Suprapubic skin (tissue), 4 donors: Measurements from ENCODE around the gene CCDC13. TPM values are rescaled to one million over a fixed set of nuclear protein-coding genes. Genes with fewer than 3 reads are reported as not detected.
A peak's percentile ranks its signal among the peaks of the same experiment; 100 is the strongest.

Experiments
- DNase-seq, 2 donors: peaks; one replicate each; pipeline ENCODE4 v3.0.0-alpha.2; 2019; ENCODE audit warnings: low spot score in 2 of 2
- H3K27ac ChIP-seq: fragments of 200-600 bp; sonication (generic); one replicate; pipeline ENCODE4 v1.5.1; 2019
- H3K27me3 ChIP-seq: fragments of 200-600 bp; sonication (generic); one replicate; pipeline ENCODE4 v1.5.1; 2019
- H3K36me3 ChIP-seq: fragments of 200-600 bp; sonication (generic); one replicate; pipeline ENCODE4 v1.5.1; 2019
- H3K4me1 ChIP-seq: fragments of 200-600 bp; sonication (generic); one replicate; pipeline ENCODE4 v1.5.1; 2019
- H3K4me3 ChIP-seq: fragments of 200-600 bp; sonication (generic); one replicate; pipeline ENCODE4 v1.5.1; 2019; ENCODE audit warnings: mild to moderate bottlenecking
- H3K9me3 ChIP-seq: fragments of 200-600 bp; sonication (generic); one replicate; pipeline ENCODE4 v1.5.1; 2019
- CTCF ChIP-seq, 2 donors: fragments of 200-600 bp in 1 of 2; fragments of 450-650 bp in 1 of 2; sonication (generic) in 1 of 2; IDR thresholded peaks; one replicate each; pipeline ENCODE4 v1.5.1; 2016 to 2019; ENCODE audit warnings: antibody characterized with exemption in 2 of 2, mild to moderate bottlenecking in 1 of 2, moderate library complexity in 1 of 2
- EP300 ChIP-seq: sonication (generic); formaldehyde crosslinking; IDR thresholded peaks from one replicate; pipeline ENCODE4 v1.6.1; 2017; ENCODE audit warnings: antibody characterized with exemption
- POLR2A ChIP-seq, 2 donors: fragments of 450-650 bp; IDR thresholded peaks; one replicate each; pipeline ENCODE4 v1.6.1; 2017; ENCODE audit warnings: antibody characterized with exemption in 2 of 2, mild to moderate bottlenecking in 2 of 2, moderate library complexity in 2 of 2
- POLR2AphosphoS5 ChIP-seq, 3 donors: sonication (generic); formaldehyde crosslinking; IDR thresholded peaks; one replicate each; pipeline ENCODE4 v1.6.1; 2017; ENCODE audit warnings: antibody characterized with exemption in 3 of 3
- WGBS: methylation state at CpG from one replicate; pipeline ENCODE4 v1.1.5; 2018; 5-methylcytosine and 5-hydroxymethylcytosine counted together
- total RNA-seq, 4 donors: library from RNA; depleted of rRNA; stranded (reverse); fragments of >200 nt; gene quantifications; one replicate each; pipeline ENCODE4 v1.1.0, GENCODE V29; 2016

Gene CCDC13
- total RNA-seq, 4 donors from 2014 or later: 0.89 TPM; not detected in 3

- Histone ChIP-seq H3K36me3 (no peaks in the 10 kb centered on the region), H3K27ac (no peak overlapping the region), H3K4me3 (no peak overlapping the region), H3K27me3 (no peaks in the 10 kb centered on the region), H3K4me1 (peaks cover 6% of the 10 kb centered on the region), H3K9me3 (no peaks in the 10 kb centered on the region)
- peak in 1 of 2 donors; percentile 67 for DNase-seq
- WGBS: 88% methylated on average over 11 of the region's 11 CpGs
- no peak for TF ChIP-seq POLR2AphosphoS5 (IDR thresholded peaks at IDR 0.05)
- TF ChIP-seq POLR2A (IDR thresholded peaks at IDR 0.05): no peak
- no peak for TF ChIP-seq EP300
- TF ChIP-seq CTCF (IDR thresholded peaks at IDR 0.05): no peak
Measured at GRCh38 chr3:42730294-42730693, 42.8 kb downstream of the CCDC13 start.

GRCh38 chr3:42729404-42730145 lies 43.5 kb downstream of the CCDC13 start:
- H3K27me3 ChIP-seq: no peaks in the 10 kb centered on the region
- H3K9me3 ChIP-seq: no peaks in the 10 kb centered on the region
- no peak for TF ChIP-seq POLR2A (IDR thresholded peaks at IDR 0.05)
- TF ChIP-seq CTCF (IDR thresholded peaks at IDR 0.05): no peak
- TF ChIP-seq POLR2AphosphoS5 (IDR thresholded peaks at IDR 0.05): no peak
- TF ChIP-seq EP300: no peak
- no peaks in the 10 kb centered on the region for H3K36me3 ChIP-seq
- H3K4me3 ChIP-seq: no peak overlapping the region
- peaks cover 6% of the 10 kb centered on the region for H3K4me1 ChIP-seq
- no peak overlapping the region for H3K27ac ChIP-seq
- 73% methylated on average over 6 of the region's 6 CpGs for WGBS
- DNase-seq: peak in 1 of 2 donors; percentile 50

- Histone ChIP-seq H3K4me3 (no peak overlapping the region), H3K27me3 (no peaks in the 10 kb centered on the region), H3K9me3 (no peaks in the 10 kb centered on the region), H3K4me1 (peaks cover 6% of the 10 kb centered on the region), H3K27ac (no peak overlapping the region), H3K36me3 (no peaks in the 10 kb centered on the region)
- no peak for DNase-seq
- 88% methylated on average over 3 of the region's 3 CpGs for WGBS
- TF ChIP-seq EP300 (no peak), POLR2AphosphoS5 (IDR thresholded peaks at IDR 0.05) (no peak), CTCF (IDR thresholded peaks at IDR 0.05) (no peak), POLR2A (IDR thresholded peaks at IDR 0.05) (no peak)
Measured at GRCh38 chr3:42728668-42729364, 44.2 kb downstream of the CCDC13 start.

- Histone ChIP-seq H3K27me3 (no peaks in the 10 kb centered on the region), H3K36me3 (no peaks in the 10 kb centered on the region), H3K9me3 (no peaks in the 10 kb centered on the region), H3K27ac (no peak overlapping the region), H3K4me3 (no peak overlapping the region), H3K4me1 (peaks cover 6% of the 10 kb centered on the region)
- no peak for TF ChIP-seq EP300
- WGBS: 27% methylated on average over 3 of the region's 3 CpGs
- peak; percentile 35 to 77 for DNase-seq
Measured at GRCh38 chr3:42728056-42728455, 45.0 kb downstream of the CCDC13 start.

- WGBS: 91% methylated on average over 2 of the region's 2 CpGs
- DNase-seq: no peak
- TF ChIP-seq POLR2A (IDR thresholded peaks at IDR 0.05) (no peak), POLR2AphosphoS5 (IDR thresholded peaks at IDR 0.05) (no peak), EP300 (no peak), CTCF (IDR thresholded peaks at IDR 0.05) (no peak)
- H3K9me3 ChIP-seq: no peaks in the 10 kb centered on the region
- no peak overlapping the region for H3K4me3 ChIP-seq
- no peaks in the 10 kb centered on the region for H3K27me3 ChIP-seq
- no peak overlapping the region for H3K27ac ChIP-seq
- peaks cover 6% of the 10 kb centered on the region for H3K4me1 ChIP-seq
- no peaks in the 10 kb centered on the region for H3K36me3 ChIP-seq
Measured at GRCh38 chr3:42725454-42725853, 47.6 kb downstream of the CCDC13 start.
